ENCODE results near the gene DCAF15.

The DCAF15 gene

DNA sequence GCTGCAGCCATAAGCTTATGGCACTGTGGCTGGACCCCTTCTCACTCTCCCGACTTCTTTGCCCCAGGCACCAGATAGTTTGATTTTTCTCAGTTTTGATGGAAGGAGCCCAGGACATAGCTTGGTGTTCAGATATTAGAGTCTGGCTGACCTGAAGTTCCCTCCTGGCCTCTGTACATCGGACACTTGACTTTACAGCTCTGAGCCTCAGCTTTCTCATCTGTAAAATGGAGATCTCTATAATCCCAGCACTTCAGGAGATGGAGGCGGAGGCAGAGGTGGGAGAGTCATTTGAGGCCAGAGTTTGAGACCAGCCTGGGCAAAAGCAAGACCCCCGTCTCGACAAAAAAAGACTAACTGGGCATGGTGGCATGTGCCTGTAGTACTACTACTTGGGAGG, 45.4 kb upstream of the DCAF15 start:
- TF ChIP-seq, protein P1, sequence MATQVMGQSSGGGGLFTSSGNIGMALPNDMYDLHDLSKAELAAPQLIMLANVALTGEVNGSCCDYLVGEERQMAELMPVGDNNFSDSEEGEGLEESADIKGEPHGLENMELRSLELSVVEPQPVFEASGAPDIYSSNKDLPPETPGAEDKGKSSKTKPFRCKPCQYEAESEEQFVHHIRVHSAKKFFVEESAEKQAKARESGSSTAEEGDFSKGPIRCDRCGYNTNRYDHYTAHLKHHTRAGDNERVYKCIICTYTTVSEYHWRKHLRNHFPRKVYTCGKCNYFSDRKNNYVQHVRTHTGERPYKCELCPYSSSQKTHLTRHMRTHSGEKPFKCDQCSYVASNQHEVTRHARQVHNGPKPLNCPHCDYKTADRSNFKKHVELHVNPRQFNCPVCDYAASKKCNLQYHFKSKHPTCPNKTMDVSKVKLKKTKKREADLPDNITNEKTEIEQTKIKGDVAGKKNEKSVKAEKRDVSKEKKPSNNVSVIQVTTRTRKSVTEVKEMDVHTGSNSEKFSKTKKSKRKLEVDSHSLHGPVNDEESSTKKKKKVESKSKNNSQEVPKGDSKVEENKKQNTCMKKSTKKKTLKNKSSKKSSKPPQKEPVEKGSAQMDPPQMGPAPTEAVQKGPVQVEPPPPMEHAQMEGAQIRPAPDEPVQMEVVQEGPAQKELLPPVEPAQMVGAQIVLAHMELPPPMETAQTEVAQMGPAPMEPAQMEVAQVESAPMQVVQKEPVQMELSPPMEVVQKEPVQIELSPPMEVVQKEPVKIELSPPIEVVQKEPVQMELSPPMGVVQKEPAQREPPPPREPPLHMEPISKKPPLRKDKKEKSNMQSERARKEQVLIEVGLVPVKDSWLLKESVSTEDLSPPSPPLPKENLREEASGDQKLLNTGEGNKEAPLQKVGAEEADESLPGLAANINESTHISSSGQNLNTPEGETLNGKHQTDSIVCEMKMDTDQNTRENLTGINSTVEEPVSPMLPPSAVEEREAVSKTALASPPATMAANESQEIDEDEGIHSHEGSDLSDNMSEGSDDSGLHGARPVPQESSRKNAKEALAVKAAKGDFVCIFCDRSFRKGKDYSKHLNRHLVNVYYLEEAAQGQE (IDR thresholded peaks at IDR 0.05; ENCODE audit: low read depth) = no peak
- TF ChIP-seq, protein P2, sequence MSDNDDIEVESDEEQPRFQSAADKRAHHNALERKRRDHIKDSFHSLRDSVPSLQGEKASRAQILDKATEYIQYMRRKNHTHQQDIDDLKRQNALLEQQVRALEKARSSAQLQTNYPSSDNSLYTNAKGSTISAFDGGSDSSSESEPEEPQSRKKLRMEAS (IDR thresholded peaks at IDR 0.05) = no peak
- no peak for TF ChIP-seq FOXM1 (IDR thresholded peaks at IDR 0.05; ENCODE audit: borderline replicate concordance, low read depth)
- TF ChIP-seq, protein P3, sequence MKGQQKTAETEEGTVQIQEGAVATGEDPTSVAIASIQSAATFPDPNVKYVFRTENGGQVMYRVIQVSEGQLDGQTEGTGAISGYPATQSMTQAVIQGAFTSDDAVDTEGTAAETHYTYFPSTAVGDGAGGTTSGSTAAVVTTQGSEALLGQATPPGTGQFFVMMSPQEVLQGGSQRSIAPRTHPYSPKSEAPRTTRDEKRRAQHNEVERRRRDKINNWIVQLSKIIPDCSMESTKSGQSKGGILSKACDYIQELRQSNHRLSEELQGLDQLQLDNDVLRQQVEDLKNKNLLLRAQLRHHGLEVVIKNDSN (IDR thresholded peaks at IDR 0.05) = no peak
- no peak for TF ChIP-seq RAD21 (IDR thresholded peaks at IDR 0.05; ENCODE audit: low read depth)
- no peak for TF ChIP-seq EP300 (IDR thresholded peaks at IDR 0.05; ENCODE audit: borderline replicate concordance)
- TF ChIP-seq ZBTB7A (IDR thresholded peaks at IDR 0.05; ENCODE audit: low read depth) = no peak
- no peak for TF ChIP-seq NFIC (IDR thresholded peaks at IDR 0.05)
- no peak for TF ChIP-seq CREB1 (IDR thresholded peaks at IDR 0.05; ENCODE audit: low read depth)
- no peak for TF ChIP-seq TEAD4 (IDR thresholded peaks at IDR 0.05)
- no peak for TF ChIP-seq YY1 (IDR thresholded peaks at IDR 0.05; ENCODE audit: low read depth)
- no peak for TF ChIP-seq TCF12 (IDR thresholded peaks at IDR 0.05; ENCODE audit: low read depth)
- no peak for TF ChIP-seq TAF1 (IDR thresholded peaks at IDR 0.05; ENCODE audit: low read depth)
- no peak for TF ChIP-seq CEBPB (IDR thresholded peaks at IDR 0.05)
- TF ChIP-seq EGR1 (IDR thresholded peaks at IDR 0.05) = no peak

DNA sequence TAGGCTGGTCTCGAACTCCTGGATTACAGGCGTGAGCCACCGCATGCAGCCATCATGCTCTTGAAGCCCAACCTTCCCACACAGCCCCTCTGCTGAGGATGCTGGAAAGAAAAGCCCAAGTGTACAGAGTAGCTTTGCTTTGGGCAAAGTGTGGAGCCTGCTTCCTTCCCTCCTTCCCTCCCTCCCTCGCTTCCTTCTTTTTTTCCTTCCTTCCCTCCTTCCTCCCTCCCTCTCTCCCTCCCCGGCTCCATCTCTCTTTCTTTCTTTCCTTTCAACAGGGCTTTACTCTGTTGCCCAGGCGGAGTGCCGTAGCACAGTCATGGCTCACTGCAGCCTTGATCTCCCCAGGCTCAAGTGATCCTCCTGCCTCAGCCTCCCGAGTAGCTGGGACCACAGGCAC, 43.6 kb upstream of the DCAF15 start:
- TF ChIP-seq EP300 (IDR thresholded peaks at IDR 0.05; ENCODE audit: borderline replicate concordance) = no peak
- TF ChIP-seq, protein P1 (IDR thresholded peaks at IDR 0.05; ENCODE audit: low read depth) = no peak
- no peak for TF ChIP-seq RAD21 (IDR thresholded peaks at IDR 0.05; ENCODE audit: low read depth)
- TF ChIP-seq FOXM1 (IDR thresholded peaks at IDR 0.05; ENCODE audit: borderline replicate concordance, low read depth) = no peak
- TF ChIP-seq YY1 (IDR thresholded peaks at IDR 0.05; ENCODE audit: low read depth) = no peak
- TF ChIP-seq CREB1 (IDR thresholded peaks at IDR 0.05; ENCODE audit: low read depth) = no peak
- TF ChIP-seq NFIC (IDR thresholded peaks at IDR 0.05) = no peak
- TF ChIP-seq TCF12 (IDR thresholded peaks at IDR 0.05; ENCODE audit: low read depth) = no peak
- TF ChIP-seq, protein P2 (IDR thresholded peaks at IDR 0.05) = no peak
- no peak for TF ChIP-seq TEAD4 (IDR thresholded peaks at IDR 0.05)
- no peak for TF ChIP-seq EGR1 (IDR thresholded peaks at IDR 0.05)
- TF ChIP-seq CEBPB (IDR thresholded peaks at IDR 0.05) = no peak
- TF ChIP-seq, protein P3 (IDR thresholded peaks at IDR 0.05) = no peak
- TF ChIP-seq ZBTB7A (IDR thresholded peaks at IDR 0.05; ENCODE audit: low read depth) = no peak
- TF ChIP-seq TAF1 (IDR thresholded peaks at IDR 0.05; ENCODE audit: low read depth) = no peak

DNA sequence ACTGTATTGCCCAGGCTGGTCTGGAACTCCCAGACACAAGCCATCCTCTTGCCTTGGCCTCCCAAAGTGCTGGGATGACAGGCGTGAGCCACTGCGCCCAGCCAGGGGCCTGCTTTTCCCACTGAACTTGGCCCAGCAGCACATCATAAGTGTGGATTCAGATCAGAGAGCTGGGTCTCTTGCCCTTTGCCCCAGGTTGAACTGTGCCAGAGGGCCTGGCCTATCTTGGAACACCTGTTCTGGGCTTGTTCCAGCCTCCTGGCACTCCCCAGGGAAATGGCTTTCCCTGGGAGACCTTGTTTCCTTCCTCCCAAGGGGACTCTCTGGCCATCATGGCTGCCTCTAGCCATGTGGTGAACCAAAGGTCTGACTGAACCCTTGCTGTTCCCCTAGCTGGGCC, 42.9 kb upstream of the DCAF15 start:
- TF ChIP-seq RAD21 (IDR thresholded peaks at IDR 0.05; ENCODE audit: low read depth) (no peak), CREB1 (IDR thresholded peaks at IDR 0.05; ENCODE audit: low read depth) (no peak), YY1 (IDR thresholded peaks at IDR 0.05; ENCODE audit: low read depth) (no peak), TCF12 (IDR thresholded peaks at IDR 0.05; ENCODE audit: low read depth) (no peak), NFIC (IDR thresholded peaks at IDR 0.05) (no peak)
- TF ChIP-seq, protein P2 (IDR thresholded peaks at IDR 0.05) = no peak

DNA sequence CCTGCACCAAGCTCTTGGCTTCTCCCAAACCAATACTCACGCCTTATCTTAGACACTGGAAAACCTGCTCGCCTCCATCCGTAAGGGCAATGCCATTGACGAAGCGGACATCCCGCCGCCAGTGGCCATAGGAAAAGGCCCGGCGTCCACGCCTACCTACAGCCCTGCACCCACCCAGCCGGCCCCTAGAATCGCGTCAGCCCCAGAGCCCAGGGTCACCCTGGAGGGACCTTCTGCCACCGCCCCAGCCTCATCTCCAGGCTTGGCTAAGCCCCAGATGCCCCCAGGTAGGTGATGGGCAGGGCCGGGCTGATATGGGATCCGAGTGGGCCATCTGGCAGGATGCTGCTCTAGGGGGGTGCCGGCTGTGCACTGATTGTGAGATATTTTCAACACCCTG, 39.0 kb upstream of the DCAF15 start:
- TF ChIP-seq, protein P2 (IDR thresholded peaks at IDR 0.05) = no peak
- TF ChIP-seq ZBTB7A (IDR thresholded peaks at IDR 0.05; ENCODE audit: low read depth) (no peak), TEAD4 (IDR thresholded peaks at IDR 0.05) (no peak), TCF12 (IDR thresholded peaks at IDR 0.05; ENCODE audit: low read depth) (no peak)

DNA sequence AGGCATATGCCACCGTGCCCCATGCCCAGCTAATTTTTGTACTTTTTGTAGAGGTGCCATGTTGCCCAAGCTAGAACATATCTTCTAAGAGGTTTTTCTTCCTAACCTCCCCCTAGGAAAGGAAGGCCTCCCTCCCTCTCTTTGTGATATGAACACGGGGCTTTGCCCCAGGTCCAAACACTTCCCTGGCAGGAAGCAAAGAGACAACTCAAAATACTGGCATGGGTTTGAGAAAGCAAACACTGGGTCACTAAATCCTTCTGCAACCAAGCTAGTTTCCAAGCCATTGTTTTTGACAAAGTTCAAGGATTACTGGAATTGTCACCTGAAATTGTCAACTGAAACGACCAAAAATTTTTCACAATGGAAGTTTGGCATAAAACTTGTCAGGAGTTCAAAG, 37.5 kb upstream of the DCAF15 start:
- TF ChIP-seq NFIC (IDR thresholded peaks at IDR 0.05) (no peak), TEAD4 (IDR thresholded peaks at IDR 0.05) (no peak), EP300 (IDR thresholded peaks at IDR 0.05; ENCODE audit: borderline replicate concordance) (no peak), FOXM1 (IDR thresholded peaks at IDR 0.05; ENCODE audit: borderline replicate concordance, low read depth) (no peak), EGR1 (IDR thresholded peaks at IDR 0.05) (no peak)

DNA sequence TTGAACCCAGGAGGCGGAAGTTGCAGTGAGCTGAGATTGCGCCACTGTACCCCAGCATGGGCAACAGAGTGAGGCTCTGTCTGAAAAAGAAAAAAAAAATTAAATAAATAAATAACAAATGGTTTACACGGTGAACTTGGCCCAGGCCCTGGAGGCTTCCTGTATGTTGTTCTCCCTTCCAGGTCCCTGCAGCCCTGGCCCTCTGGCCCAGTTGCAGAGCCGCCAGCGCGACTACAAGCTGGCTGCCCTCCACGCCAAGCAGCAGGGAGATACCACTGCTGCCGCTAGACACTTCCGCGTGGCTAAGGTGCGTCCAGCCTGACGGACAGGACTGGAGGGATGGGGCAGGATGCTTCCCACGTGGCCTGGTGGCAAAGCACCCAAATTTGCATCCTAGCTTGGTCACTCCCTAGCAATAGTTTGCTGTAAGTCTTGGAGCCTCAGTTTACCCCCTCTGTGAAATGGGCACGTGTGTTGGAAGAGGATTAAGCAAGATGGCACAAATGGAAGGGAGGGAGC, 34.4 kb upstream of the DCAF15 start:
- TF ChIP-seq, protein P2 (IDR thresholded peaks at IDR 0.05) = no peak
- TF ChIP-seq, protein P3 (IDR thresholded peaks at IDR 0.05) = no peak
- no peak for TF ChIP-seq EGR1 (IDR thresholded peaks at IDR 0.05)
- TF ChIP-seq ZBTB7A (IDR thresholded peaks at IDR 0.05; ENCODE audit: low read depth) = no peak
- no peak for TF ChIP-seq EP300 (IDR thresholded peaks at IDR 0.05; ENCODE audit: borderline replicate concordance)
- no peak for TF ChIP-seq TCF12 (IDR thresholded peaks at IDR 0.05; ENCODE audit: low read depth)
- TF ChIP-seq, protein P1 (IDR thresholded peaks at IDR 0.05; ENCODE audit: low read depth) = no peak
- TF ChIP-seq CEBPB (IDR thresholded peaks at IDR 0.05) = no peak
- no peak for TF ChIP-seq TEAD4 (IDR thresholded peaks at IDR 0.05)
